ENCODE measurements around the gene TRAK1.

TRAK1 gene

GRCh38 chr3:42205800-42206514, 114.8 kb downstream of the TRAK1 start:
- peaks cover 4 to 46% (median 17%) of the 10 kb centered on the region in 11 experiments; a peak in 13 of 22 replicates for H4K20me1 ChIP-seq
- H3K36me3 ChIP-seq = peaks cover 96 to 100% (median 100%) of the 10 kb centered on the region in 11 experiments
- peaks cover 0 to 27% (median 19%) of the 10 kb centered on the region in 10 experiments; a peak in 16 of 20 replicates for H3K4me1 ChIP-seq
- H3K27me3 ChIP-seq = no peaks in the 10 kb centered on the region
- no peak overlapping the region for H3K9ac ChIP-seq
- TF ChIP-seq Cebpa-rat (IDR thresholded peaks at IDR 0.05) = no peak
- peak overlapping the region in 2 of 11 experiments; percentile 7 to 19; a peak in 1 of 22 replicates for H3K4me2 ChIP-seq
- H3K27ac ChIP-seq = no peak overlapping the region
- peaks cover 0 to 6% (median 0%) of the 10 kb centered on the region in 11 experiments; a peak in 1 of 22 replicates for H3K9me3 ChIP-seq (replicated peaks in 1 of 11)
- H3K4me3 ChIP-seq = no peak overlapping the region

GRCh38 chr3:42209917-42210316, 118.8 kb downstream of the TRAK1 start:
- Histone ChIP-seq H3K4me1 (peaks cover 24 to 61% (median 47%) of the 10 kb centered on the region in 10 experiments), H4K20me1 (peaks cover 5 to 61% (median 28%) of the 10 kb centered on the region in 11 experiments; a peak in 15 of 22 replicates), H3K4me2 (no peak overlapping the region), H3K27me3 (no peaks in the 10 kb centered on the region), H3K9ac (no peak overlapping the region), H3K4me3 (no peak overlapping the region), H3K9me3 (replicated peaks in 1 of 11) (peaks cover 0 to 6% (median 0%) of the 10 kb centered on the region in 11 experiments; a peak in 1 of 22 replicates), H3K36me3 (peaks cover 69 to 98% (median 75%) of the 10 kb centered on the region in 11 experiments), H3K27ac (no peak overlapping the region)
- TF ChIP-seq Cebpa-rat (IDR thresholded peaks at IDR 0.05) = no peak

DNA sequence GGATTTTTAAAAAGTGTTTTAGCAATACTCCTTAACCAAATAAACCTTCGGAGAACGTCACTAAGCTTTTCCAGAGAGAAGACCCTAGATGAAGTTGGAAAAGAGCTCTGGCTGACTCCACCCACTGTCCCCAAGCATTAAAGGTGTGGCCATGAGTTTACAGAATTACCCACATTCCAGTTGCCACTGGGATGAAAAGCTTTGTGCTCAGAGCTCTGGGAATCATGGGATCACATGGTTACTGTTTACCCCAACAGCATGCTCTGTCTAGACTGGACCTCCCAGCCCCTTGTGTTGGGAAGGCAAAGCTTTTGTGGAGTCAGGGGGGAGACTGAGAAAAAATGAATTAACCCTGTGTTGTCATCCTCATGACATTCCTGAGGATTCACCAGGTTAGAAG, 119.6 kb downstream of the TRAK1 start:
- peaks cover 61 to 98% (median 73%) of the 10 kb centered on the region in 11 experiments for H3K36me3 ChIP-seq
- peaks cover 25 to 68% (median 55%) of the 10 kb centered on the region in 10 experiments for H3K4me1 ChIP-seq
- peaks cover 5 to 60% (median 27%) of the 10 kb centered on the region in 11 experiments; a peak in 15 of 22 replicates for H4K20me1 ChIP-seq
- no peak overlapping the region for H3K27ac ChIP-seq
- H3K9me3 ChIP-seq (replicated peaks in 1 of 11) = peaks cover 0 to 6% (median 0%) of the 10 kb centered on the region in 11 experiments; a peak in 1 of 22 replicates
- no peaks in the 10 kb centered on the region for H3K27me3 ChIP-seq
- H3K4me2 ChIP-seq = no peak overlapping the region
- no peak overlapping the region for H3K4me3 ChIP-seq
- H3K9ac ChIP-seq = no peak overlapping the region
- no peak for TF ChIP-seq Cebpa-rat (IDR thresholded peaks at IDR 0.05)

DNA sequence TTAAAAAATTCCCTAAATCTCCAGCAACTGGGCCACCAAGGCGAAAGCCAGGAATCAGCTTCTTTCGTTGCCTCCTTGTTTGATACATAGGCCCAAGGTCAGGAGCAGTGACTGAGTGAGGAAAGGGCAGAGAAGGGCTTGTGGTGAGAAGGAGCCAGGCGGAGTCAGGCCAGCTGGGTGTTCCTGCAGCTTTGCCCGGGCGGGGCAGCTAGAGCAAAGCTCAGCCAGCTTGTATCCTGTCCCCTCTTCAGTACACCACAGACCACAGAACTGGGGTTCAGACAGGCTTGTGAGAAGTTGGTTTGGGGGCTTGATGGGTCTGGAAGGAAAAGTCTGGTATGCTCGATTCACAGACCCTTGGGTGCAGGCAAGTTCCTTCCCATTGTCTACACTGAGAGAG, 122.3 kb downstream of the TRAK1 start:
- Histone ChIP-seq H3K9me3 (replicated peaks in 1 of 11) (peaks cover 0 to 4% (median 0%) of the 10 kb centered on the region in 11 experiments; a peak in 1 of 22 replicates), H3K36me3 (peaks cover 38 to 90% (median 55%) of the 10 kb centered on the region in 11 experiments), H3K4me2 (peak overlapping the region; percentile 18 to 84 (median 69); a peak in 21 of 22 replicates), H3K27ac (peak overlapping the region in 7 of 11 experiments; percentile 7 to 49 (median 39); a peak in 12 of 22 replicates), H4K20me1 (peaks cover 0 to 47% (median 18%) of the 10 kb centered on the region in 11 experiments; a peak in 15 of 22 replicates), H3K9ac (peak overlapping the region in 4 of 11 experiments; percentile 16 to 45 (median 30); a peak in 5 of 22 replicates), H3K4me3 (no peak overlapping the region), H3K4me1 (peaks cover 46 to 68% (median 61%) of the 10 kb centered on the region in 10 experiments), H3K27me3 (no peaks in the 10 kb centered on the region)
- TF ChIP-seq Cebpa-rat (IDR thresholded peaks at IDR 0.05) = no peak

DNA sequence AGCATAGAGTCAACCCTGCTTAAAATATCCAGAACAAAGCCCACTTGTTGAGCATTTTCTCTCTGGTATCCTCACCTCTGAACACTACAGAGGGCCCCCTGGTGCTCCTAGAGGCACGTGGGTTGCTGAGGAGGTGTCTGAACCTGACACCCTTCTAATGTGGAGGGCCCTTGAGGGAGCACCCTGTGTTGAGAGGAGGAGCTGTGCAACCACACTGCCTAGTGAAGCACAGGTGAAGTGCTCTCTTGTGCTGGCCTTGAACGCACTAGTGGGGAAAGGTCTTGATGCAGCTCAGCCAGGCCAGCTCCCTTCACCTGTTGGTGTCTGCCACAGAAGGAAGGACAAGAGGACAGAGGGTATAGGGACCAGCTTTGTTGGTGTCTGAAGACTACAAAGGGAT, 122.9 kb downstream of the TRAK1 start:
- no peak for TF ChIP-seq Cebpa-rat (IDR thresholded peaks at IDR 0.05)
- Histone ChIP-seq H3K9me3 (replicated peaks in 1 of 11) (no peaks in the 10 kb centered on the region), H3K36me3 (peaks cover 37 to 89% (median 54%) of the 10 kb centered on the region in 11 experiments), H4K20me1 (peaks cover 0 to 46% (median 18%) of the 10 kb centered on the region in 11 experiments; a peak in 15 of 22 replicates), H3K4me1 (peaks cover 46 to 68% (median 61%) of the 10 kb centered on the region in 10 experiments), H3K4me2 (peak overlapping the region; percentile 1 to 84 (median 69); a peak in 20 of 22 replicates), H3K9ac (peak overlapping the region in 2 of 11 experiments; percentile 1 to 16; a peak in 1 of 22 replicates), H3K27me3 (no peaks in the 10 kb centered on the region), H3K4me3 (peak overlapping the region in 1 of 10 experiments; percentile 20; a peak in 1 of 20 replicates), H3K27ac (peak overlapping the region in 7 of 11 experiments; percentile 7 to 49 (median 39); a peak in 10 of 22 replicates)

GRCh38 chr3:42214565-42215283, 123.6 kb downstream of the TRAK1 start:
- Histone ChIP-seq H3K27me3 (no peaks in the 10 kb centered on the region), H3K4me1 (peaks cover 46 to 68% (median 61%) of the 10 kb centered on the region in 10 experiments), H3K4me2 (peak overlapping the region in 9 of 11 experiments; percentile 34 to 84 (median 75); a peak in 18 of 22 replicates), H3K27ac (peak overlapping the region in 4 of 11 experiments; percentile 7 to 49 (median 40); a peak in 2 of 22 replicates), H4K20me1 (peaks cover 0 to 46% (median 18%) of the 10 kb centered on the region in 11 experiments; a peak in 15 of 22 replicates), H3K4me3 (peak overlapping the region in 1 of 10 experiments; percentile 20; a peak in 1 of 20 replicates), H3K36me3 (peaks cover 36 to 89% (median 53%) of the 10 kb centered on the region in 11 experiments), H3K9me3 (replicated peaks in 1 of 11) (no peaks in the 10 kb centered on the region), H3K9ac (no peak overlapping the region)
- no peak for TF ChIP-seq Cebpa-rat (IDR thresholded peaks at IDR 0.05)

- peaks cover 46 to 76% (median 64%) of the 10 kb centered on the region in 10 experiments for H3K4me1 ChIP-seq
- H3K4me3 ChIP-seq = no peak overlapping the region
- TF ChIP-seq Cebpa-rat (IDR thresholded peaks at IDR 0.05) = no peak
- H4K20me1 ChIP-seq = peaks cover 0 to 46% (median 18%) of the 10 kb centered on the region in 11 experiments; a peak in 15 of 22 replicates
- peak overlapping the region in 1 of 11 experiments; percentile 24; a peak in 1 of 22 replicates for H3K9ac ChIP-seq
- no peaks in the 10 kb centered on the region for H3K27me3 ChIP-seq
- H3K4me2 ChIP-seq = peak overlapping the region; percentile 17 to 84 (median 68); a peak in 20 of 22 replicates
- peaks cover 36 to 89% (median 53%) of the 10 kb centered on the region in 11 experiments for H3K36me3 ChIP-seq
- H3K27ac ChIP-seq = peak overlapping the region in 6 of 11 experiments; percentile 3 to 52 (median 29); a peak in 6 of 22 replicates
- H3K9me3 ChIP-seq (replicated peaks in 1 of 11) = no peaks in the 10 kb centered on the region
Observed at GRCh38 chr3:42216302-42216701, 125.1 kb downstream of the TRAK1 start.

DNA sequence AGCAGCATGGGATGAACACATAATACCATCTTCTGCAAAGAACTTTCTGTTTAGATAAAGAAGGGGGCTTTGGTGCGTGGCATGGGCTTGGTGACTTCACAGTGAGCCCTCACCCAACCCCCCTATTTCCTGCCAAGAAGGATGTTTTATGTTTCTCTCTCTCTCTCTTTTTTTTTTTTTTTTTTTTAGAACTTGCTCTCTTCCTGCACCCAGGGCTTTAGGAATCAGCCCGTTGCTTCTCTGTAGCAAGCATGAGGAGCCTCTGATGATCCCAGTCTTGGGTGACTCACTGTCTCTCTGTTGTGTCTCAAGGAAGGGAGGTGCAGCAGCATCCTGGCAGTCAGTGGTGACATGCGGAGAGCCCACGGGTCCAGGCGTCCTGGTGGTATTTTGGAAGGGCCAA, 125.8 kb downstream of the TRAK1 start:
- peaks cover 35 to 89% (median 53%) of the 10 kb centered on the region in 11 experiments for H3K36me3 ChIP-seq
- H3K4me2 ChIP-seq = peak overlapping the region; percentile 23 to 84 (median 68); a peak in 21 of 22 replicates
- H3K9me3 ChIP-seq (replicated peaks in 1 of 11) = no peaks in the 10 kb centered on the region
- no peaks in the 10 kb centered on the region for H3K27me3 ChIP-seq
- no peak for TF ChIP-seq Cebpa-rat (IDR thresholded peaks at IDR 0.05)
- H3K9ac ChIP-seq = peak overlapping the region in 2 of 11 experiments; percentile 24 to 27; a peak in 3 of 22 replicates
- peaks cover 44 to 74% (median 63%) of the 10 kb centered on the region in 10 experiments for H3K4me1 ChIP-seq
- H4K20me1 ChIP-seq = peaks cover 0 to 45% (median 16%) of the 10 kb centered on the region in 11 experiments; a peak in 15 of 22 replicates
- peak overlapping the region in 8 of 11 experiments; percentile 3 to 52 (median 33); a peak in 11 of 22 replicates for H3K27ac ChIP-seq
- no peak overlapping the region for H3K4me3 ChIP-seq

All from BLaER1 treated with 17β-estradiol and CSF1 and Interleukin-3, amounts not matched to agents 10 nM and 100 nM (cell line).